ENCODE data around the gene PCDHGB4.
"Not testable (repeated sequence)": the region's sequence is repeated elsewhere in the genome, so short reads cannot be mapped to it uniquely, and the experiment has no call there.

PCDHGB4 gene

GRCh38 chr5:141362719-141363118, 24.8 kb upstream of the PCDHGB4 start:
- in situ Hi-C loops (cut with HindIII; ENCODE audit: low pct_ligation_motif_present, low pct_unique_long_range_greater_than_20kb, low sequenced_read_pairs): no loop called here
- DNase-seq: no peak

- in situ Hi-C loops (cut with HindIII; ENCODE audit: low pct_ligation_motif_present, low pct_unique_long_range_greater_than_20kb, low sequenced_read_pairs): no loop called here
- no peak for DNase-seq
Measured at GRCh38 chr5:141363952-141364660, 23.4 kb upstream of the PCDHGB4 start, which contains the start of gene PCDHGA5. TSS of gene PCDHGA5 (plus strand) at chr5:141364162. CDS start at chr5:141364331, 169 bp downstream.

GRCh38 chr5:141366016-141366896, 21.2 kb upstream of the PCDHGB4 start:
- in situ Hi-C loops (cut with HindIII; ENCODE audit: low pct_ligation_motif_present, low pct_unique_long_range_greater_than_20kb, low sequenced_read_pairs): no loop called here
- DNase-seq: no peak

GRCh38 chr5:141369994-141370848, 17.3 kb upstream of the PCDHGB4 start, which contains the start of gene PCDHGB3:
TSS of gene PCDHGB3 (plus strand) at chr5:141370242. CDS start at chr5:141370395, 153 bp downstream.
- in situ Hi-C loops (cut with HindIII; ENCODE audit: low pct_ligation_motif_present, low pct_unique_long_range_greater_than_20kb, low sequenced_read_pairs): no loop called here

GRCh38 chr5:141371572-141372475, 15.7 kb upstream of the PCDHGB4 start:
- in situ Hi-C loops (cut with HindIII; ENCODE audit: low pct_ligation_motif_present, low pct_unique_long_range_greater_than_20kb, low sequenced_read_pairs): no loop called here
- DNase-seq: no peak

More at GRCh38 chr5:141369994-141370848, 17.3 kb upstream of the PCDHGB4 start, which contains the start of gene PCDHGB3:
- DNase-seq: peak; percentile 19

GRCh38 chr5:141373673-141374317, 13.7 kb upstream of the PCDHGB4 start, which contains the start of gene PCDHGA6:
TSS of gene PCDHGA6 (plus strand) at chr5:141373891. CDS start at chr5:141374084, 193 bp downstream.
- peak; percentile 40 for DNase-seq
- in situ Hi-C loops (cut with HindIII; ENCODE audit: low pct_ligation_motif_present, low pct_unique_long_range_greater_than_20kb, low sequenced_read_pairs): no loop called here

- DNase-seq: no peak
Measured at GRCh38 chr5:141374627-141375026, 12.9 kb upstream of the PCDHGB4 start.

GRCh38 chr5:141375444-141376155, 11.9 kb upstream of the PCDHGB4 start:
- in situ Hi-C loops (cut with HindIII; ENCODE audit: low pct_ligation_motif_present, low pct_unique_long_range_greater_than_20kb, low sequenced_read_pairs); DNase-seq: not testable (repeated sequence)

More at GRCh38 chr5:141374627-141375026, 12.9 kb upstream of the PCDHGB4 start:
- in situ Hi-C loops (cut with HindIII; ENCODE audit: low pct_ligation_motif_present, low pct_unique_long_range_greater_than_20kb, low sequenced_read_pairs): no loop called here

GRCh38 chr5:141382469-141383294, 4.8 kb upstream of the PCDHGB4 start, which contains the start of gene PCDHGA7:
TSS of gene PCDHGA7 (plus strand) at chr5:141382742. CDS start at chr5:141382900, 158 bp downstream.
- DNase-seq: peak; percentile 60
- in situ Hi-C loops (cut with HindIII; ENCODE audit: low pct_ligation_motif_present, low pct_unique_long_range_greater_than_20kb, low sequenced_read_pairs): no loop called here

- no peak for DNase-seq
- in situ Hi-C loops (cut with HindIII; ENCODE audit: low pct_ligation_motif_present, low pct_unique_long_range_greater_than_20kb, low sequenced_read_pairs): no loop called here
Measured at GRCh38 chr5:141383345-141383744, 4.2 kb upstream of the PCDHGB4 start.

GRCh38 chr5:141384471-141385267, 2.8 kb upstream of the PCDHGB4 start:
- in situ Hi-C loops (cut with HindIII; ENCODE audit: low pct_ligation_motif_present, low pct_unique_long_range_greater_than_20kb, low sequenced_read_pairs): no loop called here
- DNase-seq: no peak

GRCh38 chr5:141388661-141389060, 1.2 kb downstream of the PCDHGB4 start:
- no peak for DNase-seq
- in situ Hi-C loops (cut with HindIII; ENCODE audit: low pct_ligation_motif_present, low pct_unique_long_range_greater_than_20kb, low sequenced_read_pairs): no loop called here

GRCh38 chr5:141389153-141390042, 1.9 kb downstream of the PCDHGB4 start:
- DNase-seq: no peak

More at GRCh38 chr5:141389153-141390042, 1.9 kb downstream of the PCDHGB4 start:
- in situ Hi-C loops (cut with HindIII; ENCODE audit: low pct_ligation_motif_present, low pct_unique_long_range_greater_than_20kb, low sequenced_read_pairs): no loop called here

Measured in ACHN (cell line).